Heart right ventricle (tissue), 16 donors: ENCODE data around the gene ZNF200. TPM values are rescaled to one million over a fixed set of nuclear protein-coding genes. Genes with fewer than 3 reads are reported as not detected.

Experiments used
- ATAC-seq, 8 donors: fragments of 200-7000 bp; cut with Tn5 transposase; one replicate each; pipeline ENCODE4 v1.9.1; 2020; ENCODE audit warnings: mild to moderate bottlenecking in 8 of 8, moderate library complexity in 8 of 8, moderate number of reproducible peaks in 1 of 8
- DNase-seq, 2 donors: peaks; one replicate each; pipeline ENCODE4 v3.0.0-alpha.2; 2020
- H3K27ac ChIP-seq, 10 donors: fragments of 200-600 bp; sonication (generic) in 2 of 10; one replicate each; pipeline versions ENCODE4 v1.5.0 to v1.8.0; 2020 to 2022; ENCODE audit warnings: mild to moderate bottlenecking in 3 of 10
- H3K27me3 ChIP-seq, 7 donors: fragments of 200-600 bp; one replicate each; pipeline ENCODE4 v1.8.0; 2021 to 2022; ENCODE audit warnings: mild to moderate bottlenecking in 2 of 7
- H3K36me3 ChIP-seq, 9 donors: fragments of 200-600 bp; sonication (generic) in 1 of 9; one replicate each; pipeline versions ENCODE4 v1.5.0 to v1.8.0; 2020 to 2022; ENCODE audit warnings: mild to moderate bottlenecking in 2 of 9
- H3K4me1 ChIP-seq, 9 donors: fragments of 200-600 bp; sonication (generic) in 1 of 9; one replicate each; pipeline versions ENCODE4 v1.5.0 to v1.8.0; 2020 to 2022; ENCODE audit warnings: mild to moderate bottlenecking in 4 of 9
- H3K4me3 ChIP-seq, 10 donors: fragments of 200-600 bp; sonication (generic) in 2 of 10; one replicate each; pipeline versions ENCODE4 v1.5.0 to v1.8.0; 2020 to 2022; ENCODE audit warnings: mild to moderate bottlenecking in 7 of 10, moderate library complexity in 2 of 10
- H3K9me3 ChIP-seq, 11 donors: fragments of 200-600 bp in 10 of 11; sonication (generic) in 2 of 11; one replicate each; pipeline versions ENCODE4 v1.5.0 to v1.8.0; 2013 to 2022; ENCODE audit warnings: mild to moderate bottlenecking in 2 of 11, control low read depth in 1 of 11, moderate library complexity in 1 of 11
- WGBS, 2 donors: extraction: QIAGEN DNeasy Blood & Tissue Kit; methylation state at CpG; one replicate each; pipeline ENCODE4 v1.1.7; 2013; ENCODE audit warnings: inconsistent platforms in 1 of 2; 5-methylcytosine and 5-hydroxymethylcytosine counted together
- intact Hi-C, 10 donors: fragments of 100-400 bp; cut with DNase I; formaldehyde crosslinking; loops; one replicate each; pipeline versions ENCODE4 v1.11.1 to v1.14.2; 2022
- polyA plus RNA-seq, 2 donors: library from polyadenylated mRNA; stranded (reverse); fragments of 200-250 nt; gene quantifications; one replicate each; pipeline ENCODE4 v1.2.3, GENCODE V29; 2013
- total RNA-seq, 10 donors: library from RNA; stranded (reverse); fragmentation: NEBNext Ultra II Directional in 3 of 10; extraction: Animal tissue kit (Norgen Biotek cat#: 25700) in 3 of 10; gene quantifications; one replicate each; pipeline versions ENCODE4 v1.2.1 to v1.2.4, GENCODE V29; 2021 to 2023
- TF ChIP-seq, protein P1 (sequence below), 9 donors: fragments of 200-600 bp; sonication (generic) in 2 of 9; IDR thresholded peaks; one replicate each; pipeline versions ENCODE4 v1.5.0 to v1.8.0; 2021 to 2022; ENCODE audit warnings: antibody characterized with exemption in 9 of 9, mild to moderate bottlenecking in 5 of 9, moderate library complexity in 1 of 9
- donor health status: Arrhythmogenic right ventricular cardiomyopathy.
- donor health status: ischemic (EF 13 %, LVEDD 7.1; RV severe dilation, severe dysfunction).
- donor health status: healthy with polysubstance abuse.
- donor health status: DM: no; HTN: yes; CAD: no.
- donor health status: DM: no; HTN: no; CAD: no.
- donor health status: ischemic (EF 25% LVEDD 6.9; RV normal size, moderate dysfunction).
- donor health status: ischemic (EF 25% LVEDD 5.7; RV mildly dilated, moderate dysfunction).
- donor health status: healthy.
- donor health status: DM: yes; HTN: yes; CAD: no.
- donor health status: Ischemic cardiomyopathy.
- donor health status: ischemic (EF 35%, LVEDD 5.7; RV mildly dilated, moderate dysfunction).
- donor health status: nonischemic (EF 11% LVEDD 7.7; RV severe dilation, severe dysfunction).
- donor health status: DM: yes; HTN: yes; CAD: no.
- donor health status: PGD.
- donor health status: ischemic (EF 29% LVEDD 5.4; RV normal size, mild dysfunction).
- donor health status: nonischemic (EF 23%, LVEDD 6.1; RV moderate dilation, normal function).

ZNF200 gene
- total and polyA plus RNA-seq, 12 donors: 2.9 to 8.9 (median 5.9) TPM

DNA sequence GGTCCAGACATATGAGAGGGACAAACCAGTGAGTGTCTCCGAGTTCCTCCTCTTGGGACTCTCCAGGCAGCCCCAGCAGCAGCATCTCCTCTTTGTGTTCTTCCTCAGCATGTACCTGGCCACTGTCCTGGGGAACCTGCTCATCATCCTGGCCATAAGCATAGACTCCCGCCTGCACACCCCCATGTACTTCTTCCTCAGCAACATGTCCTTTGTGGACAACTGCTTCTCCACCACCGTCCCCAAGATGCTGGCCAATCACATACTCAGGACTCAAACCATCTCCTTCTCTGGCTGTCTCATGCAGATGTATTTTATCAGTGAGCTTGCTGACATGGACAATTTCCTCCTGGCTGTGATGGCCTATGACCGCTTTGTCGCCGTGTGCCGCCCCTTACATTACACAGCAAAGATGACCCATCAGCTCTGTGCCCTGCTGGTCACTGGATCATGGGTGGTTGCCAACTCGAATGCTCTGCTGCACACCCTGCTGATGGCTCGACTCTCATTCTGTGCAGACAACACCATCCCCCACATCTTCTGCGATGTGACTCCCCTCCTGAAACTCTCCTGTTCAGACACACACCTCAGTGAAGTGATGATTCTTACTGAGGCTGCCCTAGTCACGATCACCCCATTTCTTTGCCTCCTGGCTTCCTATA lies 19.2 kb downstream of the ZNF200 start:
- no peak overlapping the region for H3K4me3 ChIP-seq
- 76 to 77% methylated on average over 11 of the region's 11 CpGs for WGBS, 2 donors
- peaks cover 0 to 6% (median 0%) of the 10 kb centered on the region in 9 donors for H3K4me1 ChIP-seq
- ATAC-seq (no peak), DNase-seq (no peak)
- H3K36me3 ChIP-seq: no peaks in the 10 kb centered on the region
- TF ChIP-seq, protein P1, sequence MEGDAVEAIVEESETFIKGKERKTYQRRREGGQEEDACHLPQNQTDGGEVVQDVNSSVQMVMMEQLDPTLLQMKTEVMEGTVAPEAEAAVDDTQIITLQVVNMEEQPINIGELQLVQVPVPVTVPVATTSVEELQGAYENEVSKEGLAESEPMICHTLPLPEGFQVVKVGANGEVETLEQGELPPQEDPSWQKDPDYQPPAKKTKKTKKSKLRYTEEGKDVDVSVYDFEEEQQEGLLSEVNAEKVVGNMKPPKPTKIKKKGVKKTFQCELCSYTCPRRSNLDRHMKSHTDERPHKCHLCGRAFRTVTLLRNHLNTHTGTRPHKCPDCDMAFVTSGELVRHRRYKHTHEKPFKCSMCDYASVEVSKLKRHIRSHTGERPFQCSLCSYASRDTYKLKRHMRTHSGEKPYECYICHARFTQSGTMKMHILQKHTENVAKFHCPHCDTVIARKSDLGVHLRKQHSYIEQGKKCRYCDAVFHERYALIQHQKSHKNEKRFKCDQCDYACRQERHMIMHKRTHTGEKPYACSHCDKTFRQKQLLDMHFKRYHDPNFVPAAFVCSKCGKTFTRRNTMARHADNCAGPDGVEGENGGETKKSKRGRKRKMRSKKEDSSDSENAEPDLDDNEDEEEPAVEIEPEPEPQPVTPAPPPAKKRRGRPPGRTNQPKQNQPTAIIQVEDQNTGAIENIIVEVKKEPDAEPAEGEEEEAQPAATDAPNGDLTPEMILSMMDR (IDR thresholded peaks at IDR 0.05): no peak
- H3K27ac ChIP-seq: peak overlapping the region in 1 of 10 donors; percentile 69
- H3K27me3 ChIP-seq: peaks cover 0 to 7% (median 0%) of the 10 kb centered on the region in 7 donors
- peaks cover 0 to 37% (median 6%) of the 10 kb centered on the region in 11 donors for H3K9me3 ChIP-seq
- intact Hi-C loops: no loop called here

DNA sequence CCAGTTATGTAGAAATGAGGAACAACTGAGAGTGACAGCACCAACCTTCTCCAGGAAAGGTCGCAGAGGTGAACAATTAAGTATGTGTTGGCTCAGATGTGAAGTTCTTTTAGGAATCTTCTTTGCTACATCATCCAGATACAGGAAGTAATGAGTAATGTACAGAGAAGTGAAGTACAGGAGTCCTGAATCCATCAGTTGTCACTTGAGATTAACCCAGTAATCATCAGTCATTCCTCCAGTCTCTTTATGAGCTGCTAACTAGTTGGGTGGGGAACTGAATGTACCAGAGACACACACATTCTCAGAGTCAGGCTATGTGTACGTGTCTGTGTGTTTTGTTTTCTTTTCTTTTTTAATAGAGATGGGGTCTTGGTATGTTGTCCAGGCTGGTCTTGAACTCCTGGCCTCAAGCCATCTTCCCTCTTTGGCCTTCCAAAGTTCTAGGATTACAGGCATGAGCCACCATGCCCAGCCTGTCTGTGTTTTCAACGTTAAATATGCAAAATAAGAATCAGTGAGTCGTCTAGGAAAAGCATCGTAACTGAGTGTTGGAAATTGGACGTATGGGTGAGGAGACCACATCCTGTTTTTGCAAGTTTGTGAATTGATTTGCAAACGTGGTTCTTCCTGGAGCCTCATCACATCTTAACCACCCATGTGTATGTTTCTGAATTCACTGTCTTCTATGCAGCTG lies 19.9 kb downstream of the ZNF200 start:
- Histone ChIP-seq H3K27ac (peak overlapping the region in 1 of 10 donors; percentile 69), H3K27me3 (peaks cover 0 to 7% (median 0%) of the 10 kb centered on the region in 7 donors), H3K4me3 (no peak overlapping the region), H3K36me3 (no peaks in the 10 kb centered on the region), H3K9me3 (peaks cover 0 to 30% (median 0%) of the 10 kb centered on the region in 11 donors), H3K4me1 (peaks cover 0 to 6% (median 0%) of the 10 kb centered on the region in 9 donors)
- no peak for DNase-seq
- intact Hi-C loops: no loop called here
- TF ChIP-seq, protein P1 (IDR thresholded peaks at IDR 0.05): no peak
- WGBS, 2 donors: 39 to 44% methylated on average over 7 of the region's 7 CpGs
- ATAC-seq: no peak

DNA sequence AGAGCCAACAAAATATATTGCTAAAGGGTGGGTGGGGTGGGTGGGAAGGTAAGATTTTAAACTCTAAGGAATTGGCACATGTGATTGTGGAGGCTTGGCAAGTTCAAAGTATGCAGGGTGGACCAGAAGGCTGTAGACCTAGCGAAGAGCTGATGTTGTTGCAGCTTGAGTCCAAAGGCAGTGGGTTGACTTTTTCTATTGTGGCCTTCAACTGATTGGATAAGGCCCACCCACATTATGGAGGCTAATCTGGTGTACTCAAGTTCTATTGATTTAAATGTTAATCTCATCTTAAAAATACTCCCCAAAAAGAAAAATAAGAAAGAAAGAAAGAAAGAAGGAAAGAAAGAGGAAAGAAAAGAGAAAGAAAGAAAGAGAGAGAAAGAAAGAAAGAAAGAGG lies 22.4 kb downstream of the ZNF200 start:
- H3K9me3 ChIP-seq: peaks cover 0 to 9% (median 0%) of the 10 kb centered on the region in 11 donors

GRCh38 chr16:3212006-3212405 lies 23.0 kb downstream of the ZNF200 start:
- Histone ChIP-seq H3K36me3 (no peaks in the 10 kb centered on the region), H3K4me1 (peaks cover 0 to 6% (median 0%) of the 10 kb centered on the region in 9 donors), H3K27me3 (peaks cover 0 to 17% (median 10%) of the 10 kb centered on the region in 7 donors), H3K4me3 (no peak overlapping the region), H3K27ac (no peak overlapping the region), H3K9me3 (peaks cover 0 to 8% (median 0%) of the 10 kb centered on the region in 11 donors)
- ATAC-seq (no peak), DNase-seq (no peak)
- 85 to 87% methylated on average over 3 of the region's 3 CpGs for WGBS, 2 donors
- intact Hi-C loops: no loop called here
- TF ChIP-seq, protein P1 (IDR thresholded peaks at IDR 0.05): no peak

More for the DNA sequence above, 22.4 kb downstream of the ZNF200 start:
- Histone ChIP-seq H3K27me3 (peaks cover 0 to 17% (median 10%) of the 10 kb centered on the region in 7 donors), H3K27ac (no peak overlapping the region), H3K4me1 (peaks cover 0 to 6% (median 0%) of the 10 kb centered on the region in 9 donors), H3K36me3 (no peaks in the 10 kb centered on the region), H3K4me3 (no peak overlapping the region)
- WGBS, 2 donors: 33 to 66% methylated on average over 1 of the region's 1 CpG
- intact Hi-C loops: no loop called here
- no peak for DNase-seq
- ATAC-seq: no peak
- TF ChIP-seq, protein P1 (IDR thresholded peaks at IDR 0.05): no peak
